Prostate gland (tissue), 2 donors: ENCODE measurements around the gene LAMA3. TPM values are rescaled to one million over a fixed set of nuclear protein-coding genes. Genes with fewer than 3 reads are reported as not detected.
A peak's percentile ranks its signal among the peaks of the same experiment; 100 is the strongest.

Experiments used
- DNase-seq: peaks from one replicate; pipeline ENCODE4 v3.0.0-alpha.2; 2019; ENCODE audit warnings: low spot score
- H3K27ac ChIP-seq, 2 donors: fragments of 200-600 bp; sonication (generic); 2 replicates each; pipeline ENCODE4 v1.5.1; 2017 to 2019
- H3K27me3 ChIP-seq: fragments of 200-600 bp; sonication (generic); replicated peaks from 2 replicates; pipeline ENCODE4 v1.5.1; 2019; ENCODE audit not compliant: insufficient read depth
- H3K36me3 ChIP-seq, 2 donors: fragments of 200-600 bp; sonication (generic); 1 replicate in 1 of 2; 2 replicates in 1 of 2; pipeline versions ENCODE4 v1.5.1 to v1.8.1; 2017 to 2019
- H3K4me1 ChIP-seq: fragments of 200-600 bp; sonication (generic); replicated peaks from 2 replicates; pipeline ENCODE4 v1.5.1; 2019
- H3K4me3 ChIP-seq, 2 donors: fragments of 200-600 bp; sonication (generic); 2 replicates each; pipeline ENCODE4 v1.5.1; 2017 to 2019
- H3K9me3 ChIP-seq: fragments of 200-600 bp; sonication (generic); 2 replicates; pipeline ENCODE4 v1.5.1; 2017
- CTCF ChIP-seq, 4 experiments: fragments of 200-600 bp in 2 of 4; fragments of 450-650 bp in 2 of 4; sonication (generic) in 2 of 4; IDR thresholded peaks; 1 replicate in 3 of 4; 2 replicates in 1 of 4; pipeline ENCODE4 v1.5.1; 2016 to 2019; ENCODE audit warnings: antibody characterized with exemption in 4 of 4, mild to moderate bottlenecking in 2 of 4, moderate library complexity in 2 of 4
- POLR2A ChIP-seq: fragments of 450-650 bp; IDR thresholded peaks from one replicate; pipeline ENCODE4 v1.6.1; 2016; ENCODE audit warnings: antibody characterized with exemption, mild to moderate bottlenecking
- POLR2AphosphoS5 ChIP-seq: sonication (generic); formaldehyde crosslinking; IDR thresholded peaks from one replicate; pipeline ENCODE4 v1.6.1; 2017; ENCODE audit warnings: antibody characterized with exemption
- WGBS: methylation state at CpG from one replicate; pipeline ENCODE4 v1.1.5; 2018; 5-methylcytosine and 5-hydroxymethylcytosine counted together
- intact Hi-C: fragments of 100-400 bp; cut with DNase I; formaldehyde crosslinking; loops from one replicate; pipeline ENCODE4 v1.14.2; 2022
- total RNA-seq, 2 donors: library from RNA; depleted of rRNA; stranded (reverse); fragments of >200 nt; gene quantifications; one replicate each; pipeline ENCODE4 v1.1.0, GENCODE V29; 2016

Gene LAMA3
- total RNA-seq, 2 donors from 2014 or later: 31.3 to 35.9 TPM

GRCh38 chr18:23664674-23665073, 24.6 kb upstream of the LAMA3 start:
- Histone ChIP-seq H3K4me1 (no peaks in the 10 kb centered on the region), H3K9me3 (no peaks in the 10 kb centered on the region), H3K27ac (no peak overlapping the region), H3K27me3 (no peaks in the 10 kb centered on the region), H3K36me3 (no peaks in the 10 kb centered on the region), H3K4me3 (no peak overlapping the region)
- intact Hi-C loops: no loop called here
- TF ChIP-seq POLR2A (no peak), POLR2AphosphoS5 (no peak), CTCF (IDR thresholded peaks at IDR 0.05) (no peak)
- DNase-seq: no peak
- WGBS: 37% methylated on average over 6 of the region's 6 CpGs

- H3K27me3 ChIP-seq: no peaks in the 10 kb centered on the region
- H3K36me3 ChIP-seq: no peaks in the 10 kb centered on the region
- H3K4me3 ChIP-seq: no peak overlapping the region
- WGBS: 100% methylated on average over 1 of the region's 1 CpG
- no peaks in the 10 kb centered on the region for H3K9me3 ChIP-seq
- no peaks in the 10 kb centered on the region for H3K4me1 ChIP-seq
- DNase-seq: no peak
- H3K27ac ChIP-seq: no peak overlapping the region
- TF ChIP-seq CTCF (IDR thresholded peaks at IDR 0.05): no peak
- no peak for TF ChIP-seq POLR2AphosphoS5
- no peak for TF ChIP-seq POLR2A
- intact Hi-C loops: no loop called here
These were observed 22.1 kb upstream of the LAMA3 start for GRCh38 chr18:23667114-23667513.

- WGBS: 24% methylated on average over 4 of the region's 4 CpGs
- H3K9me3 ChIP-seq: no peaks in the 10 kb centered on the region
- intact Hi-C loops: no loop called here
- TF ChIP-seq POLR2A (no peak), POLR2AphosphoS5 (peak; percentile 39)
- no peaks in the 10 kb centered on the region for H3K4me1 ChIP-seq
- H3K36me3 ChIP-seq: no peaks in the 10 kb centered on the region
- DNase-seq: peak; percentile 31
- no peak overlapping the region for H3K27ac ChIP-seq
- H3K27me3 ChIP-seq: no peaks in the 10 kb centered on the region
- H3K4me3 ChIP-seq: no peak overlapping the region
These were observed 20.5 kb upstream of the LAMA3 start for GRCh38 chr18:23668731-23669130.

- Histone ChIP-seq H3K4me3 (no peak overlapping the region), H3K4me1 (no peaks in the 10 kb centered on the region), H3K27ac (no peak overlapping the region), H3K9me3 (no peaks in the 10 kb centered on the region), H3K36me3 (no peaks in the 10 kb centered on the region), H3K27me3 (no peaks in the 10 kb centered on the region)
- WGBS: 89% methylated on average over 8 of the region's 8 CpGs
- TF ChIP-seq POLR2A (no peak), POLR2AphosphoS5 (no peak), CTCF (IDR thresholded peaks at IDR 0.05) (no peak)
- intact Hi-C loops: no loop called here
- no peak for DNase-seq
These were observed 20.0 kb upstream of the LAMA3 start for GRCh38 chr18:23669202-23669766.

- intact Hi-C loops: no loop called here
- no peaks in the 10 kb centered on the region for H3K27me3 ChIP-seq
- no peaks in the 10 kb centered on the region for H3K36me3 ChIP-seq
- WGBS: 70% methylated on average over 4 of the region's 4 CpGs
- no peak for DNase-seq
- no peaks in the 10 kb centered on the region for H3K9me3 ChIP-seq
- no peak overlapping the region for H3K27ac ChIP-seq
- TF ChIP-seq CTCF (IDR thresholded peaks at IDR 0.05): no peak
- no peak overlapping the region for H3K4me3 ChIP-seq
- H3K4me1 ChIP-seq: no peaks in the 10 kb centered on the region
These were observed 19.3 kb upstream of the LAMA3 start for GRCh38 chr18:23669804-23670405.
